Ascending aorta (tissue), 2 donors: ENCODE measurements around the gene BST2. TPM values are rescaled to one million over a fixed set of nuclear protein-coding genes. Genes with fewer than 3 reads are reported as not detected.
A peak's percentile ranks its signal among the peaks of the same experiment; 100 is the strongest.
"Not testable (repeated sequence)": the region's sequence is repeated elsewhere in the genome, so short reads cannot be mapped to it uniquely, and the experiment has no call there.

Experiments
- DNase-seq, 2 donors: peaks; one replicate each; pipeline ENCODE4 v3.0.0-alpha.2; 2019; ENCODE audit warnings: low spot score in 2 of 2
- H3K27ac ChIP-seq, 2 donors: fragments of 200-600 bp; sonication (generic); one replicate each; pipeline ENCODE4 v1.5.1; 2016 to 2017; ENCODE audit warnings: mild to moderate bottlenecking in 1 of 2
- H3K27me3 ChIP-seq: fragments of 200-600 bp; sonication (generic); one replicate; pipeline ENCODE4 v1.5.1; 2017
- H3K36me3 ChIP-seq, 2 donors: fragments of 200-600 bp; sonication (generic); one replicate each; pipeline ENCODE4 v1.5.1; 2016
- H3K4me1 ChIP-seq, 2 donors: fragments of 200-600 bp; sonication (generic); one replicate each; pipeline ENCODE4 v1.5.1; 2016 to 2017; ENCODE audit warnings: mild to moderate bottlenecking in 1 of 2
- H3K4me3 ChIP-seq, 2 donors: fragments of 200-600 bp; sonication (generic); one replicate each; pipeline ENCODE4 v1.5.1; 2016 to 2017; ENCODE audit warnings: mild to moderate bottlenecking in 1 of 2
- H3K9me3 ChIP-seq, 2 donors: fragments of 200-600 bp; sonication (generic); one replicate each; pipeline ENCODE4 v1.5.1; 2016
- CTCF ChIP-seq, 3 experiments: fragments of 200-600 bp in 2 of 3; fragments of 450-650 bp in 1 of 3; sonication (generic) in 2 of 3; IDR thresholded peaks; one replicate each; pipeline ENCODE4 v1.5.1; 2016 to 2019; ENCODE audit warnings: antibody characterized with exemption in 3 of 3, mild to moderate bottlenecking in 1 of 3, moderate library complexity in 1 of 3
- intact Hi-C: fragments of 100-400 bp; cut with DNase I; formaldehyde crosslinking; loops from one replicate; pipeline ENCODE4 v1.15.1; 2023
- total RNA-seq: library from RNA; depleted of rRNA; stranded (reverse); fragments of >200 nt; gene quantifications from one replicate; pipeline ENCODE4 v1.1.0, GENCODE V29; 2016

BST2 gene
- total RNA-seq, 1 donor from 2014 or later: 151 TPM

- peaks cover 2 to 13% of the 10 kb centered on the region in 2 donors for H3K4me1 ChIP-seq
- intact Hi-C loops: no loop called here
- no peak overlapping the region for H3K4me3 ChIP-seq
- no peaks in the 10 kb centered on the region for H3K36me3 ChIP-seq
- TF ChIP-seq CTCF (IDR thresholded peaks at IDR 0.05): no peak
- no peak overlapping the region for H3K27ac ChIP-seq
- DNase-seq: no peak
- no peaks in the 10 kb centered on the region for H3K9me3 ChIP-seq
- no peaks in the 10 kb centered on the region for H3K27me3 ChIP-seq
These were observed 26.2 kb downstream of the BST2 start for GRCh38 chr19:17379221-17379631.

DNA sequence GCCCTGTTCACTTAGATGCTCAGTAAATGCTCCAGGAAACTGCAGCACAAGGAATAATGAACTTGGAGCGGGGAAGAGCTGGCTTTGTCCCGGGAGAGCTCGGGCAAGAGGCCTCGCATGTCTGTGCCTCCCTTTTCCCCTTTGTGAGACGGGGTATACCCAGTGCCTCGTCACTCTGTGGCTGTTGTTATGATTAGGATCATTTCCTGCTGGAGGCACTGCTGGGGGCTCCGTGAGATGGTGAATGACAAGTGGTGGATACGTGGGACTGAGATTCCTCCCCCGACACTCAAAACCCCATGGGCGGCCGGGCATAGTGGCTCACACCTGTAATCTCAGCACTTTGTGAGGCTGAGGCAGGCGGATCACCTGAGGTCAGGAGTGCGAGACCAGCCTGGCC, 27.2 kb downstream of the BST2 start:
- DNase-seq: no peak
- no peak overlapping the region for H3K27ac ChIP-seq
- intact Hi-C loops: no loop called here
- H3K4me3 ChIP-seq: no peak overlapping the region
- H3K27me3 ChIP-seq: no peaks in the 10 kb centered on the region
- no peaks in the 10 kb centered on the region for H3K36me3 ChIP-seq
- no peak for TF ChIP-seq CTCF (IDR thresholded peaks at IDR 0.05)
- H3K9me3 ChIP-seq: no peaks in the 10 kb centered on the region
- H3K4me1 ChIP-seq: peaks cover 2 to 9% of the 10 kb centered on the region in 2 donors

DNA sequence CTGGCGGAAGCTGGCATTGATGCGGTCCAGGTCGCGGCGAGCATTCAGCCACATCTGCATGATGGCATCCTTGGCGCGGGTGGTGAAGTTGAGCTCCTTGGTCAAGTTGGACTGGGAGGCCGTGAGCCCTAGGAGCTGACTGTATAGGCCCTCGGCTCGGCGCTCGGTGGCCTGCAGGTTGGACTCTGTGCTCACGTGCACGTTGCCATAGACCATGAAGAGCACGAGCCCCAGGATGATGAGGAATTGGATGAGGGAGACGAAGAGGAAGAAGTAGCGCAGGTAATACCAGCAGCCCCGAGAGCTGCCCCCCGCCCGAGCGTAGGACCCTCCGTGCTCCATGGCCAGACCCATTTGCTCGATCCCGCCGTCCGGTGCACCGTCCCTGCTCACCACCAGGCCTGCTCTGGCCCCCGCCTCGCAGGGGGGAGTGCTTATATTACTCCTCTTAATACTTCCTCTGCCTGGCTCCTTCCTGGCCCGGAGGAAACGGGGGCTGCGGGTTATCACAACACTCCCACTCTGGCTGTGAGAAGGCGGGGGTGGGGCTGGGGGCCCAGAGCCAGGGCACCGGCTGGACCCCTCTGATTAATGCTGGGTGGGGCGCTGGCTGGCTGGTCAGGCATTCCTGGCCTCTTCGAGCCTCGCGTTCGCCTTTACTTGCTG, 28.4 kb downstream of the BST2 start, which contains the start of gene PLVAP:
Gene PLVAP (minus strand): TSS at position 408 of the 666 bp plus-strand sequence. CDS start 54 bp downstream, at position 354.
- H3K4me1 ChIP-seq: peaks cover 0 to 2% of the 10 kb centered on the region in 2 donors
- H3K4me3 ChIP-seq: peak within 1 kb of the TSS in 1 of 2 donors; percentile 26
- no peak for TF ChIP-seq CTCF (IDR thresholded peaks at IDR 0.05)
- no peaks in the 10 kb centered on the region for H3K9me3 ChIP-seq
- H3K27ac ChIP-seq: no peak within 1 kb of the TSS
- peak in 1 of 2 donors; percentile 68 for DNase-seq
- no peaks in the 10 kb centered on the region for H3K27me3 ChIP-seq
- no peaks in the 10 kb centered on the region for H3K36me3 ChIP-seq
- intact Hi-C loops: no loop called here

DNA sequence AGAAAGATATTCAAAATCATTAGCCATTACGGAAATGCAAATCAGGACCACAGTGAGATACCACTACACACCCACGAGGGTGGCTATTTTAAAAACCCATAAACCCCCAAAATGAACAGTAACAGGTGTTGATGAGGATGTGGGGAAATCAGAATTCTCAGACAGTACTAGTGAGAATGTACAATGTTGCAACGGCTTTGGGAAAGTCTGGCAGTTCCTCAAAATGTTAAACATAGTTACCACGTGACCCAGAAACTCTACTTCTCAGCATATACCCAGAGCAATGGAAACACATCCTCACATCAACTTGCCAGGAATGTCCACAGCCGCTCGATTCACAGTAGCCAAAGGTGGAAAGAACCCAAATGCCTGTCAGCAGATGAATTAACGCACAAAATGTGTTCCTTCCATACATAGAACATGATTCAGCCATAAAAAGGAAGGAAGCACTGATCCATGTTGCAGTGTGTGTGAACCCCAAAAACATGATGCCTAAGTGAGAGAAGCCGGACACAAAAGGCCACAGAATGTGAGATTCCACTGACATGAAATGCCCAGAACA, 35.3 kb downstream of the BST2 start:
- H3K4me3 ChIP-seq: no peak overlapping the region
- H3K27ac ChIP-seq: peak overlapping the region in 1 of 2 donors; percentile 33
- H3K4me1 ChIP-seq: no peaks in the 10 kb centered on the region
- no peaks in the 10 kb centered on the region for H3K27me3 ChIP-seq
- no peaks in the 10 kb centered on the region for H3K36me3 ChIP-seq
- H3K9me3 ChIP-seq: no peaks in the 10 kb centered on the region
- intact Hi-C loops: no loop called here
- peak in 1 of 2 donors; percentile 68 for DNase-seq
- no peak for TF ChIP-seq CTCF (IDR thresholded peaks at IDR 0.05)

DNA sequence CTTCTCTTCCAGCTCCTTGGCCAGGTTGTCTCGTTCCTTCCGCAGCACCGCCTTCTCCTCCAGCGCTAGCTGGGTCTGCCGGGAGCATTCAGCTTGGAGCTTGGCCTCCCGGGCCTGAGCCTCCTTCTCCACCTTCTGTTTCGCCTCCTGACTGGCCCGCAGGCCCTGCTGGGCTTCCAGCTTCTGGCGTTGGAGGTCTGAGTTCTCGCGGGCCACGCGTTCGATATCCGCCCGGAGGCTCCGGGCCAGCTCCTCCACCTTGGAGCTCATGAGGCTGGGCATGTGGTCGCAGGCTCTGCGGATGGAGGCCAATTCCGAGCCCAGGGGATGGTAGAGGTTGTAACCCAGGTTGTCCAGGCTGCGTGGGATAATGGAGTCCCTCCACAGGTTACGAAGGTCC, 40.1 kb downstream of the BST2 start:
- Histone ChIP-seq H3K27me3 (no peaks in the 10 kb centered on the region), H3K36me3 (no peaks in the 10 kb centered on the region), H3K4me3 (no peak overlapping the region), H3K9me3 (no peaks in the 10 kb centered on the region), H3K27ac (no peak overlapping the region), H3K4me1 (no peaks in the 10 kb centered on the region)
- no peak for DNase-seq
- TF ChIP-seq CTCF (IDR thresholded peaks at IDR 0.05): no peak
- intact Hi-C loops: no loop called here

GRCh38 chr19:17363852-17364605, 41.4 kb downstream of the BST2 start:
- H3K9me3 ChIP-seq, H3K27ac ChIP-seq, DNase-seq, H3K36me3 ChIP-seq, intact Hi-C loops, H3K4me1 ChIP-seq, H3K27me3 ChIP-seq, H3K4me3 ChIP-seq: not testable (repeated sequence)
